ENCODE results near the gene GNB3.

GNB3 gene

GRCh38 chr12:6824085-6824775 lies 16.5 kb upstream of the GNB3 start:
- DNase-seq: no peak

GRCh38 chr12:6824901-6825381 lies 15.8 kb upstream of the GNB3 start:
- DNase-seq: no peak

GRCh38 chr12:6825398-6826124 lies 15.2 kb upstream of the GNB3 start:
- peak; percentile 52 to 74 (median 60) for DNase-seq

- no peak for DNase-seq
These were observed 14.5 kb upstream of the GNB3 start for GRCh38 chr12:6826125-6826733.

- no peak for DNase-seq
These were observed 13.8 kb upstream of the GNB3 start for GRCh38 chr12:6826734-6827436.

GRCh38 chr12:6827437-6827911 lies 13.3 kb upstream of the GNB3 start:
- DNase-seq: peak in 2 of 5 experiments; percentile 17 to 50

- DNase-seq: peak in 2 of 5 experiments; percentile 10 to 34
These were observed 12.5 kb upstream of the GNB3 start, which contains the start of gene P3H3 for GRCh38 chr12:6827982-6828780. TSS of gene P3H3 (plus strand) at chr12:6828407. CDS start at chr12:6828441, 34 bp downstream.

- peak in 3 of 5 experiments; percentile 13 to 35 (median 28) for DNase-seq
These were observed 11.8 kb upstream of the GNB3 start for GRCh38 chr12:6828781-6829535.

- DNase-seq: no peak
These were observed 11.0 kb upstream of the GNB3 start for GRCh38 chr12:6829536-6830220.

GRCh38 chr12:6830286-6830890 lies 10.3 kb upstream of the GNB3 start:
- no peak for DNase-seq

- no peak for DNase-seq
These were observed 9.7 kb upstream of the GNB3 start for GRCh38 chr12:6830999-6831398.

- no peak for DNase-seq
These were observed 9.2 kb upstream of the GNB3 start for GRCh38 chr12:6831450-6831995.

GRCh38 chr12:6832125-6832524 lies 8.6 kb upstream of the GNB3 start:
- no peak for DNase-seq

- DNase-seq: no peak
These were observed 7.4 kb upstream of the GNB3 start for GRCh38 chr12:6833189-6833890.

- no peak for DNase-seq
These were observed 6.5 kb upstream of the GNB3 start for GRCh38 chr12:6834254-6834653.

- no peak for DNase-seq
These were observed 5.9 kb upstream of the GNB3 start for GRCh38 chr12:6834873-6835272.

- DNase-seq: no peak
These were observed 3.9 kb upstream of the GNB3 start for GRCh38 chr12:6836851-6837250.

GRCh38 chr12:6837370-6838060 lies 3.2 kb upstream of the GNB3 start:
- no peak for DNase-seq

Data from T-helper 2 cell (primary cell).